Measurements from ENCODE around the gene AEBP1. TPM values are rescaled to one million over a fixed set of nuclear protein-coding genes. Genes with fewer than 3 reads are reported as not detected.

Gene AEBP1
- total RNA-seq, 1 experiment from 2014 or later: 49.3 TPM

- H3K27ac Mint-ChIP-seq: no peak overlapping the region
Measured at GRCh38 chr7:44110719-44111635, 6.8 kb downstream of the AEBP1 start.

More at GRCh38 chr7:44110719-44111635, 6.8 kb downstream of the AEBP1 start:
- Histone ChIP-seq H3T11ph (ENCODE audit: low read length) (no peak overlapping the region), H3K4me2 (ENCODE audit: insufficient read depth, insufficient read length, low read length) (no peak overlapping the region), H2BK12ac (ENCODE audit: insufficient read length, low read depth, low read length) (no peak overlapping the region), H3K9me3 (ENCODE audit: control insufficient read depth, low read depth, low read length) (no peaks in the 10 kb centered on the region), H2BK20ac (ENCODE audit: low read depth, low read length, poor library complexity, severe bottlenecking) (no peak overlapping the region), H3K27me3 (ENCODE audit: insufficient read depth, low read length) (no peaks in the 10 kb centered on the region), H3K79me1 (ENCODE audit: insufficient read depth, low read depth, low read length, poor library complexity, severe bottlenecking) (no peaks in the 10 kb centered on the region), H3K14ac (ENCODE audit: insufficient read depth, low read length) (no peak overlapping the region), H3K18ac (ENCODE audit: insufficient read length, low read depth, low read length) (no peak overlapping the region), H3K27ac (ENCODE audit: insufficient read length, low read depth, low read length) (no peak overlapping the region), H2AFZ (ENCODE audit: low read length) (no peak overlapping the region), H3K23me2 (ENCODE audit: insufficient read length, low read depth, low read length, poor library complexity, severe bottlenecking) (no peaks in the 10 kb centered on the region), H3K23ac (ENCODE audit: insufficient read length, low read depth, low read length) (no peak overlapping the region), H4K91ac (ENCODE audit: insufficient read length, low read depth, low read length) (no peak overlapping the region), H4K5ac (ENCODE audit: insufficient read length, low read depth, low read length) (no peak overlapping the region), H2BK15ac (ENCODE audit: low read depth, low read length) (no peak overlapping the region), H2BK120ac (ENCODE audit: low read depth, low read length, poor library complexity, severe bottlenecking) (no peak overlapping the region), H4K8ac (replicated peaks; ENCODE audit: insufficient read length, low read depth, low read length) (no peak overlapping the region), H3K4ac (ENCODE audit: low read depth, low read length) (no peak overlapping the region), H4K20me1 (ENCODE audit: control insufficient read depth, insufficient read depth, insufficient read length) (no peaks in the 10 kb centered on the region), H2BK5ac (ENCODE audit: insufficient read length, low read length) (no peak overlapping the region), H2AK5ac (ENCODE audit: insufficient read length, low read length) (no peak overlapping the region), H3K79me2 (ENCODE audit: insufficient read depth, low read length) (no peaks in the 10 kb centered on the region), H3K9ac (ENCODE audit: extremely low read depth, insufficient read length, low read length) (no peak overlapping the region), H3K56ac (ENCODE audit: insufficient read length, low read depth, low read length) (no peak overlapping the region), H3K4me1 (ENCODE audit: insufficient read depth, low read length) (no peaks in the 10 kb centered on the region)
- no peak for TF ChIP-seq CTCF (conservative IDR thresholded peaks at IDR 0.05)
- no peak overlapping the region for H3K4me3 Mint-ChIP-seq
- H3K27me3 Mint-ChIP-seq (ENCODE audit: low read depth): peaks cover 3% of the 10 kb centered on the region
- H3K36me3 Mint-ChIP-seq (ENCODE audit: insufficient read depth in 1 of 3, low read depth in 3 of 3): peaks cover 12 to 45% (median 44%) of the 10 kb centered on the region in 3 experiments
- peaks cover 0 to 4% of the 10 kb centered on the region in 2 experiments; a peak in 2 of 4 replicates for H3K4me1 Mint-ChIP-seq
- no CpG with 5 or more reads among the region's 27 CpGs for WGBS (ENCODE audit: extremely low coverage, insufficient read length, low lambda C conversion rate)
- DNase-seq: no peak
- H3K9me3 Mint-ChIP-seq: no peaks in the 10 kb centered on the region
